K562 (cell line): ENCODE data around the gene TP53BP2. TPM values are rescaled to one million over a fixed set of nuclear protein-coding genes. Genes with fewer than 3 reads are reported as not detected.

ENCODE experiments used
- CSDE1 ChIP-seq, 2 experiments: fragments of 450-650 bp; IDR thresholded peaks; 2 replicates each; pipeline ENCODE4 v1.6.1; 2016; ENCODE audit warnings: mild to moderate bottlenecking in 1 of 2
- ETV6 ChIP-seq, 3 experiments: fragments of 150-350 bp in 1 of 3; sonication (generic) in 1 of 3; formaldehyde crosslinking in 1 of 3; IDR thresholded peaks; 2 replicates each; pipeline versions ENCODE4 v1.6.1 to v1.8.0; 2014 to 2022; ENCODE audit warnings: borderline replicate concordance in 2 of 3, low read depth in 2 of 3, antibody characterized with exemption in 1 of 3, low read length in 1 of 3, mild to moderate bottlenecking in 1 of 3, missing genetic modification reagents in 1 of 3
- FOXJ2 ChIP-seq: fragments of 200-800 bp; sonication (Bioruptor generic); IDR thresholded peaks from 2 replicates; pipeline ENCODE4 v1.6.1; 2016; ENCODE audit warnings: missing genetic modification characterization, missing compliant biosample characterization
- GABPB2 ChIP-seq: fragments of 250-450 bp; sonication (Bioruptor Pico); conservative IDR thresholded peaks from 2 replicates; pipeline ENCODE4 v1.5.1; 2021; ENCODE audit warnings: mild to moderate bottlenecking
- HDAC6 ChIP-seq: IDR thresholded peaks from 2 replicates; pipeline ENCODE4 v1.6.1; 2012; ENCODE audit warnings: low read depth, mild to moderate bottlenecking, control low read depth, inconsistent platforms, low read length, moderate library complexity
- IRF9 ChIP-seq: fragments of 450-650 bp; IDR thresholded peaks from 2 replicates; pipeline ENCODE4 v1.6.1; 2016; ENCODE audit warnings: missing biosample characterization, missing genetic modification characterization
- JUNB ChIP-seq: fragments of 450-650 bp; formaldehyde crosslinking; conservative IDR thresholded peaks from 2 replicates; pipeline ENCODE4 v1.4.0; 2020; ENCODE audit warnings: mild to moderate bottlenecking
- NCOA1 ChIP-seq: fragments of 450-650 bp; IDR thresholded peaks from 2 replicates; pipeline ENCODE4 v1.6.1; 2016; ENCODE audit warnings: low read depth
- NR2F6 ChIP-seq: fragments of 450-650 bp; formaldehyde crosslinking; IDR thresholded peaks from 2 replicates; pipeline ENCODE4 v1.4.0; 2020; ENCODE audit warnings: mild to moderate bottlenecking
- RBM34 ChIP-seq: fragments of 200-400 bp; formaldehyde crosslinking; IDR thresholded peaks from 2 replicates; pipeline ENCODE4 v1.6.1; 2018; ENCODE audit warnings: low read length, borderline replicate concordance; ENCODE audit not compliant: insufficient read depth
- USF1 ChIP-seq: sonication (generic); formaldehyde crosslinking; IDR thresholded peaks from 2 replicates; pipeline ENCODE4 v1.9.0; 2022; ENCODE audit warnings: mild to moderate bottlenecking, missing genetic modification reagents
- ZFX ChIP-seq: sonication (generic); formaldehyde crosslinking; IDR thresholded peaks from 2 replicates; pipeline ENCODE4 v1.8.0; 2022; ENCODE audit warnings: mild to moderate bottlenecking, missing genetic modification reagents, moderate library complexity
- ZNF512 ChIP-seq: IDR thresholded peaks from 2 replicates; pipeline ENCODE4 v1.6.1; 2016; ENCODE audit warnings: missing genetic modification characterization, missing compliant biosample characterization
- ZNF668 ChIP-seq: fragments of 250-450 bp; sonication (Bioruptor Pico); IDR thresholded peaks from 2 replicates; pipeline ENCODE4 v1.8.0; 2022; ENCODE audit warnings: mild to moderate bottlenecking, inconsistent platforms
- ZNF785 ChIP-seq: fragments of 250-450 bp; sonication (Bioruptor Pico); IDR thresholded peaks from 2 replicates; pipeline ENCODE4 v1.4.0; 2020; ENCODE audit warnings: mild to moderate bottlenecking
- ZNF830 ChIP-seq: fragments of 250-450 bp; sonication (Bioruptor Pico); IDR thresholded peaks from 2 replicates; pipeline ENCODE4 v1.5.0; 2021; ENCODE audit warnings: mild to moderate bottlenecking
- polyA plus RNA-seq, 8 experiments: library from polyadenylated mRNA; depleted of rRNA in 4 of 8; stranded (reverse) in 5 of 8; unstranded in 3 of 8; fragments of >200 nt; fragmentation: Nextera tagmentation in 2 of 8; fragmentation: Illumina TruSeq in 1 of 8; extraction: Ambion mirVana in 2 of 8; extraction: Trizol in 1 of 8; gene quantifications; 2 replicates each; pipeline versions ENCODE4 v1.2.1 to v1.2.3, GENCODE V29; 2011 to 2014; ENCODE audit warnings: inconsistent platforms in 1 of 8, missing spikeins in 1 of 8
- total RNA-seq, 7 experiments: library from RNA; depleted of rRNA in 6 of 7; stranded (reverse); fragments of >200 nt in 6 of 7; fragmentation: Illumina TruSeq in 2 of 7; extraction: Trizol in 2 of 7; gene quantifications; 2 replicates each; pipeline versions ENCODE4 v1.2.1 to v1.2.3, GENCODE V29; 2011 to 2021; ENCODE audit warnings: low replicate concordance in 1 of 7
- TF ChIP-seq, protein P1 (sequence below): sonication (generic); formaldehyde crosslinking; IDR thresholded peaks from 2 replicates; pipeline ENCODE4 v1.8.1; 2023; ENCODE audit warnings: missing genetic modification reagents, mild to moderate bottlenecking, borderline replicate concordance

Gene TP53BP2
- total and polyA plus RNA-seq, 9 of the 15 experiments (the other 6 are each of a cell fraction or from before 2014, with no cell fraction given): 17.0 to 69.6 (median 40.1) TPM

GRCh38 chr1:223788746-223789415, 56.9 kb downstream of the TP53BP2 start (continued):
- TF ChIP-seq ZNF512 (tag) (no peak), RBM34 (no peak), ZFX (CRISPR knock-in tag) (peak; percentile 49; the same call in 1 of the 2 replicates), USF1 (CRISPR knock-in tag) (no peak), HDAC6 (no peak), ZNF785 (CRISPR knock-in tag) (no peak), NCOA1 (peak; percentile 95; the same call in 1 of the 2 replicates), CSDE1 (IDR thresholded peaks at IDR 0.05) (no peak), FOXJ2 (0 out of 2 replicates have a peak, but pooled peaks have one; percentile 68), NR2F6 (CRISPR knock-in tag) (no peak), JUNB (CRISPR knock-in tag) (no peak), ETV6 (IDR thresholded peaks at IDR 0.05; ENCODE audit: borderline replicate concordance in 1 of 2, low read depth in 2 of 2, low read length in 1 of 2) (peak in 1 of 2 experiments; percentile 72; a peak in 1 of 4 replicates), ETV6 (CRISPR knock-in tag; IDR thresholded peaks at IDR 0.05; ENCODE audit: borderline replicate concordance) (no peak), ZNF830 (CRISPR knock-in tag) (no peak), ZNF668 (peak; percentile 85), IRF9 (tag) (peak; percentile 74), GABPB2 (CRISPR knock-in tag) (no peak)
- TF ChIP-seq, protein P1, sequence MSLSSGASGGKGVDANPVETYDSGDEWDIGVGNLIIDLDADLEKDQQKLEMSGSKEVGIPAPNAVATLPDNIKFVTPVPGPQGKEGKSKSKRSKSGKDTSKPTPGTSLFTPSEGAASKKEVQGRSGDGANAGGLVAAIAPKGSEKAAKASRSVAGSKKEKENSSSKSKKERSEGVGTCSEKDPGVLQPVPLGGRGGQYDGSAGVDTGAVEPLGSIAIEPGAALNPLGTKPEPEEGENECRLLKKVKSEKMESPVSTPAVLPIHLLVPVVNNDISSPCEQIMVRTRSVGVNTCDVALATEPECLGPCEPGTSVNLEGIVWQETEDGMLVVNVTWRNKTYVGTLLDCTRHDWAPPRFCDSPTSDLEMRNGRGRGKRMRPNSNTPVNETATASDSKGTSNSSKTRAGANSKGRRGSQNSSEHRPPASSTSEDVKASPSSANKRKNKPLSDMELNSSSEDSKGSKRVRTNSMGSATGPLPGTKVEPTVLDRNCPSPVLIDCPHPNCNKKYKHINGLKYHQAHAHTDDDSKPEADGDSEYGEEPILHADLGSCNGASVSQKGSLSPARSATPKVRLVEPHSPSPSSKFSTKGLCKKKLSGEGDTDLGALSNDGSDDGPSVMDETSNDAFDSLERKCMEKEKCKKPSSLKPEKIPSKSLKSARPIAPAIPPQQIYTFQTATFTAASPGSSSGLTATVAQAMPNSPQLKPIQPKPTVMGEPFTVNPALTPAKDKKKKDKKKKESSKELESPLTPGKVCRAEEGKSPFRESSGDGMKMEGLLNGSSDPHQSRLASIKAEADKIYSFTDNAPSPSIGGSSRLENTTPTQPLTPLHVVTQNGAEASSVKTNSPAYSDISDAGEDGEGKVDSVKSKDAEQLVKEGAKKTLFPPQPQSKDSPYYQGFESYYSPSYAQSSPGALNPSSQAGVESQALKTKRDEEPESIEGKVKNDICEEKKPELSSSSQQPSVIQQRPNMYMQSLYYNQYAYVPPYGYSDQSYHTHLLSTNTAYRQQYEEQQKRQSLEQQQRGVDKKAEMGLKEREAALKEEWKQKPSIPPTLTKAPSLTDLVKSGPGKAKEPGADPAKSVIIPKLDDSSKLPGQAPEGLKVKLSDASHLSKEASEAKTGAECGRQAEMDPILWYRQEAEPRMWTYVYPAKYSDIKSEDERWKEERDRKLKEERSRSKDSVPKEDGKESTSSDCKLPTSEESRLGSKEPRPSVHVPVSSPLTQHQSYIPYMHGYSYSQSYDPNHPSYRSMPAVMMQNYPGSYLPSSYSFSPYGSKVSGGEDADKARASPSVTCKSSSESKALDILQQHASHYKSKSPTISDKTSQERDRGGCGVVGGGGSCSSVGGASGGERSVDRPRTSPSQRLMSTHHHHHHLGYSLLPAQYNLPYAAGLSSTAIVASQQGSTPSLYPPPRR (CRISPR knock-in tag): no peak
